Activated CD4-positive, alpha-beta T cell treated with anti-CD3 and anti-CD28 coated beads for 36 hours (primary cell): Measurements from ENCODE around the gene GINS2. TPM values are rescaled to one million over a fixed set of nuclear protein-coding genes. Genes with fewer than 3 reads are reported as not detected.

Experiments
- ATAC-seq: fragments of 200-7000 bp; cut with Tn5 transposase; one replicate; pipeline ENCODE4 v1.10.0; 2021; ENCODE audit warnings: mild to moderate bottlenecking, moderate library complexity
- CTCF ChIA-PET: fragments of 350-600 bp; sonication (Branson Sonifier 250); formaldehyde crosslinking; loops from one replicate; lab custom pipeline; 2021; ENCODE audit warnings: antibody characterized with exemption; lab: Charles Lee
- POLR2A ChIA-PET: fragments of 350-600 bp; sonication (Branson Sonifier 250); formaldehyde crosslinking; loops from one replicate; lab custom pipeline; 2021; ENCODE audit warnings: antibody characterized with exemption, inconsistent platforms; lab: Charles Lee
- DNase-seq: peaks from one replicate; pipeline ENCODE4 v3.0.0-alpha.2; 2020
- H3K27ac Mint-ChIP-seq: one replicate; pipeline ENCODE4 v1.8.0; 2021; ENCODE audit warnings: mixed read lengths
- H3K27me3 Mint-ChIP-seq: one replicate; pipeline ENCODE4 v1.8.0; 2021; ENCODE audit warnings: mixed read lengths
- H3K36me3 Mint-ChIP-seq: one replicate; pipeline ENCODE4 v1.8.0; 2021; ENCODE audit warnings: low read depth, mixed read lengths
- H3K4me1 Mint-ChIP-seq: one replicate; pipeline ENCODE4 v1.8.0; 2021; ENCODE audit warnings: mixed read lengths
- H3K4me3 Mint-ChIP-seq: one replicate; pipeline ENCODE4 v1.8.0; 2021; ENCODE audit warnings: mild to moderate bottlenecking, moderate library complexity, mixed read lengths
- H3K9me3 Mint-ChIP-seq: one replicate; pipeline ENCODE4 v1.8.0; 2021; ENCODE audit warnings: low read depth, mixed read lengths
- intact Hi-C, 2 experiments: fragments of 100-400 bp; cut with DNase I in 1 of 2; cut with micrococcal nuclease in 1 of 2; formaldehyde crosslinking; loops; one replicate each; pipeline versions ENCODE4 v1.14.2 to v1.15.1; 2022 to 2024; cut with DNase I, micrococcal nuclease
- total RNA-seq, 2 experiments: library from RNA; stranded (reverse); gene quantifications; one replicate each; pipeline ENCODE4 v1.2.3, GENCODE V29; 2021

GINS2 gene
- total RNA-seq, 2 experiments from 2014 or later = 86.4 to 87.5 TPM

GRCh38 chr16:85724936-85725335 lies 36.2 kb upstream of the GINS2 start:
- H3K27me3 Mint-ChIP-seq = no peaks in the 10 kb centered on the region
- H3K27ac Mint-ChIP-seq = no peak overlapping the region
- POLR2A ChIA-PET = interaction anchor here (0.6 kb wide), 1 partner anchor 39 kb away, joined by 5 read pairs; no protein-coding TSS in a partner anchor
- no peaks in the 10 kb centered on the region for H3K4me1 Mint-ChIP-seq
- no peaks in the 10 kb centered on the region for H3K9me3 Mint-ChIP-seq
- no peaks in the 10 kb centered on the region for H3K36me3 Mint-ChIP-seq
- ATAC-seq = no peak
- no peak for DNase-seq
- no peak overlapping the region for H3K4me3 Mint-ChIP-seq
- CTCF ChIA-PET = no interaction called here
- intact Hi-C loops = no loop called here

- CTCF ChIA-PET = interaction anchor here (0.5 kb wide), 1 partner anchor 621 kb away, joined by 3 read pairs; no protein-coding TSS in a partner anchor
- no peak for DNase-seq
- no peaks in the 10 kb centered on the region for H3K9me3 Mint-ChIP-seq
- no peak for ATAC-seq
- no peak overlapping the region for H3K27ac Mint-ChIP-seq
- H3K36me3 Mint-ChIP-seq = no peaks in the 10 kb centered on the region
- no peaks in the 10 kb centered on the region for H3K27me3 Mint-ChIP-seq
- POLR2A ChIA-PET = interaction anchor here (0.6 kb wide), 1 partner anchor 38 kb away, joined by 5 read pairs; no protein-coding TSS in a partner anchor
- intact Hi-C loops = no loop called here
- H3K4me1 Mint-ChIP-seq = no peaks in the 10 kb centered on the region
- H3K4me3 Mint-ChIP-seq = no peak overlapping the region
Measured at GRCh38 chr16:85724126-85724879, 35.5 kb upstream of the GINS2 start.

GRCh38 chr16:85722128-85722893 lies 33.6 kb upstream of the GINS2 start:
- POLR2A ChIA-PET = interaction anchor here (0.7 kb wide), 1 partner anchor 13 kb away, joined by 4 read pairs; no protein-coding TSS in a partner anchor
- Mint-ChIP-seq H3K36me3 (no peaks in the 10 kb centered on the region), H3K27ac (no peak overlapping the region), H3K27me3 (no peaks in the 10 kb centered on the region), H3K4me3 (no peak overlapping the region), H3K4me1 (no peaks in the 10 kb centered on the region), H3K9me3 (no peaks in the 10 kb centered on the region)
- intact Hi-C loops = no loop called here
- ATAC-seq (no peak), DNase-seq (no peak)
- CTCF ChIA-PET = interaction anchor here (0.7 kb wide), 1 partner anchor 303 kb away, joined by 3 read pairs; no protein-coding TSS in a partner anchor

GRCh38 chr16:85720302-85720637 lies 31.5 kb upstream of the GINS2 start:
- POLR2A ChIA-PET = no interaction called here
- CTCF ChIA-PET = no interaction called here
- H3K4me1 Mint-ChIP-seq = peaks cover 3% of the 10 kb centered on the region
- no peak for DNase-seq
- intact Hi-C loops = no loop called here
- ATAC-seq = no peak
- H3K4me3 Mint-ChIP-seq = no peak overlapping the region
- no peaks in the 10 kb centered on the region for H3K27me3 Mint-ChIP-seq
- H3K9me3 Mint-ChIP-seq = no peaks in the 10 kb centered on the region
- no peak overlapping the region for H3K27ac Mint-ChIP-seq
- H3K36me3 Mint-ChIP-seq = no peaks in the 10 kb centered on the region

- ChIA-PET POLR2A (interaction anchor here (0.6 kb wide), 1 partner anchor 283 kb away, joined by 3 read pairs; no protein-coding TSS in a partner anchor), CTCF (interaction anchor here (0.6 to 1.6 kb wide), 7 partner anchors 10 to 326 kb away, joined by 3 to 6 read pairs (median 4); no protein-coding TSS in a partner anchor)
- intact Hi-C loops = loop anchor here (5.0 kb wide), 2 partner anchors 47 to 417 kb away; no protein-coding TSS in a partner anchor
- Mint-ChIP-seq H3K36me3 (no peaks in the 10 kb centered on the region), H3K27ac (no peak overlapping the region), H3K27me3 (no peaks in the 10 kb centered on the region), H3K9me3 (no peaks in the 10 kb centered on the region), H3K4me3 (no peak overlapping the region), H3K4me1 (peaks cover 3% of the 10 kb centered on the region)
- no peak for DNase-seq
- no peak for ATAC-seq
Measured at GRCh38 chr16:85719605-85720301, 31.0 kb upstream of the GINS2 start.

- CTCF ChIA-PET = interaction anchor here (0.5 to 1.6 kb wide), 10 partner anchors 11 to 607 kb away, joined by 3 to 6 read pairs (median 4); no protein-coding TSS in a partner anchor
- ATAC-seq (no peak), DNase-seq (peak; percentile 20)
- Mint-ChIP-seq H3K27ac (no peak overlapping the region), H3K9me3 (no peaks in the 10 kb centered on the region), H3K27me3 (no peaks in the 10 kb centered on the region), H3K4me3 (no peak overlapping the region), H3K4me1 (peaks cover 3% of the 10 kb centered on the region), H3K36me3 (no peaks in the 10 kb centered on the region)
- intact Hi-C loops = loop anchor here (1.0 to 5.0 kb wide), 6 partner anchors 29 to 416 kb away; no protein-coding TSS in a partner anchor
- POLR2A ChIA-PET = no interaction called here
Measured at GRCh38 chr16:85718682-85719081, 29.9 kb upstream of the GINS2 start.

- H3K36me3 Mint-ChIP-seq = no peaks in the 10 kb centered on the region
- no peaks in the 10 kb centered on the region for H3K9me3 Mint-ChIP-seq
- H3K27ac Mint-ChIP-seq = no peak overlapping the region
- intact Hi-C loops = loop anchor here (1.0 to 5.0 kb wide), 6 partner anchors 29 to 416 kb away; no protein-coding TSS in a partner anchor
- CTCF ChIA-PET = interaction anchor here (0.5 to 3.3 kb wide), 6 partner anchors 18 to 290 kb away, joined by 3 to 26 read pairs (median 4); no protein-coding TSS in a partner anchor
- ATAC-seq (no peak), DNase-seq (no peak)
- POLR2A ChIA-PET = interaction anchor here (0.6 kb wide), 1 partner anchor 36 kb away, joined by 4 read pairs; no protein-coding TSS in a partner anchor
- H3K4me1 Mint-ChIP-seq = peaks cover 3% of the 10 kb centered on the region
- H3K4me3 Mint-ChIP-seq = no peak overlapping the region
- no peaks in the 10 kb centered on the region for H3K27me3 Mint-ChIP-seq
Measured at GRCh38 chr16:85718153-85718477, 29.4 kb upstream of the GINS2 start.

GRCh38 chr16:85717393-85718152 lies 28.8 kb upstream of the GINS2 start:
- Mint-ChIP-seq H3K4me3 (no peak overlapping the region), H3K36me3 (peaks cover 2% of the 10 kb centered on the region), H3K27ac (no peak overlapping the region), H3K4me1 (peaks cover 3% of the 10 kb centered on the region), H3K9me3 (no peaks in the 10 kb centered on the region), H3K27me3 (no peaks in the 10 kb centered on the region)
- DNase-seq (peak; percentile 79), ATAC-seq (peak; percentile 72)
- ChIA-PET POLR2A (interaction anchor here (0.5 to 0.6 kb wide), 3 partner anchors 11 to 37 kb away, joined by 3 to 4 read pairs (median 4); no protein-coding TSS in a partner anchor), CTCF (interaction anchor here (0.6 to 3.3 kb wide), 8 partner anchors 12 to 1766 kb away, joined by 3 to 26 read pairs (median 4); no protein-coding TSS in a partner anchor)
- intact Hi-C loops = loop anchor here (1.0 to 5.0 kb wide), 7 partner anchors 28 to 415 kb away; no protein-coding TSS in a partner anchor

GRCh38 chr16:85716680-85717038 lies 27.9 kb upstream of the GINS2 start:
- Mint-ChIP-seq H3K27ac (no peak overlapping the region), H3K4me3 (no peak overlapping the region), H3K4me1 (peaks cover 3% of the 10 kb centered on the region), H3K36me3 (peaks cover 2% of the 10 kb centered on the region), H3K27me3 (no peaks in the 10 kb centered on the region), H3K9me3 (peaks cover 4% of the 10 kb centered on the region)
- ChIA-PET CTCF (interaction anchor here (0.7 to 3.3 kb wide), 6 partner anchors 12 to 237 kb away, joined by 3 to 26 read pairs (median 4); no protein-coding TSS in a partner anchor), POLR2A (no interaction called here)
- ATAC-seq = no peak
- intact Hi-C loops = loop anchor here (2.0 to 5.0 kb wide), 3 partner anchors 44 to 414 kb away; no protein-coding TSS in a partner anchor
- DNase-seq = no peak

GRCh38 chr16:85716022-85716679 lies 27.4 kb upstream of the GINS2 start:
- intact Hi-C loops = loop anchor here (2.0 to 5.0 kb wide), 3 partner anchors 44 to 414 kb away; no protein-coding TSS in a partner anchor
- peaks cover 2% of the 10 kb centered on the region for H3K36me3 Mint-ChIP-seq
- H3K27ac Mint-ChIP-seq = no peak overlapping the region
- DNase-seq (no peak), ATAC-seq (no peak)
- H3K27me3 Mint-ChIP-seq = no peaks in the 10 kb centered on the region
- no peak overlapping the region for H3K4me3 Mint-ChIP-seq
- ChIA-PET POLR2A (no interaction called here), CTCF (interaction anchor here (0.6 to 3.3 kb wide), 8 partner anchors 20 to 307 kb away, joined by 3 to 26 read pairs (median 4); partner anchors contain the start of gene GINS2)
- H3K9me3 Mint-ChIP-seq = peaks cover 4% of the 10 kb centered on the region
- H3K4me1 Mint-ChIP-seq = peaks cover 3% of the 10 kb centered on the region
